ENCODE measurements around the gene KCNN3. TPM values are rescaled to one million over a fixed set of nuclear protein-coding genes. Genes with fewer than 3 reads are reported as not detected.

Gene KCNN3
- total and polyA plus RNA-seq, 4 donors = 0.47 to 4.9 (median 1.9) TPM

GRCh38 chr1:154749078-154749760 lies 120.9 kb downstream of the KCNN3 start:
- H3K4me1 ChIP-seq (ENCODE audit: control insufficient read depth in 5 of 5, insufficient read depth in 5 of 5, low read length in 5 of 5) = peaks cover 0 to 17% (median 2%) of the 10 kb centered on the region in 5 donors
- no peaks in the 10 kb centered on the region for H3K36me3 ChIP-seq (ENCODE audit: control insufficient read depth in 4 of 4, insufficient read depth in 4 of 4, low read length in 4 of 4)
- H3K9me3 ChIP-seq (ENCODE audit: control insufficient read depth in 4 of 4, insufficient read depth in 3 of 4, low read length in 3 of 4) = no peaks in the 10 kb centered on the region
- no peak overlapping the region for H3K27ac ChIP-seq (ENCODE audit: low read depth in 1 of 2, low read length in 1 of 2)
- 72 to 78% methylated on average over 8 of the region's 8 CpGs for WGBS, 2 donors
- H3K4me3 ChIP-seq = no peak overlapping the region
- H3K27me3 ChIP-seq (ENCODE audit: control insufficient read depth in 3 of 3, insufficient read depth in 3 of 3, low read length in 2 of 3) = peaks cover 0 to 8% (median 0%) of the 10 kb centered on the region in 3 donors
- DNase-seq (no peak), ATAC-seq (ENCODE audit: insufficient read depth, low FRiP score) (no peak)
- TF ChIP-seq CTCF (IDR thresholded peaks at IDR 0.05; ENCODE audit: control extremely low read depth, extremely low read depth) = no peak
- no peak overlapping the region for H3K9ac ChIP-seq (ENCODE audit: insufficient read depth in 1 of 2, low read length in 2 of 2)

GRCh38 chr1:154748405-154748775 lies 121.7 kb downstream of the KCNN3 start:
- Histone ChIP-seq H3K4me3 (no peak overlapping the region), H3K9me3 (ENCODE audit: control insufficient read depth in 4 of 4, insufficient read depth in 3 of 4, low read length in 3 of 4) (no peaks in the 10 kb centered on the region), H3K4me1 (ENCODE audit: control insufficient read depth in 5 of 5, insufficient read depth in 5 of 5, low read length in 5 of 5) (peaks cover 0 to 17% (median 2%) of the 10 kb centered on the region in 5 donors), H3K27ac (ENCODE audit: low read depth in 1 of 2, low read length in 1 of 2) (no peak overlapping the region), H3K36me3 (ENCODE audit: control insufficient read depth in 4 of 4, insufficient read depth in 4 of 4, low read length in 4 of 4) (no peaks in the 10 kb centered on the region), H3K9ac (ENCODE audit: insufficient read depth in 1 of 2, low read length in 2 of 2) (no peak overlapping the region), H3K27me3 (ENCODE audit: control insufficient read depth in 3 of 3, insufficient read depth in 3 of 3, low read length in 2 of 3) (peaks cover 0 to 8% (median 0%) of the 10 kb centered on the region in 3 donors)
- WGBS, 2 donors = 37 to 62% methylated on average over 2 of the region's 2 CpGs
- TF ChIP-seq CTCF (IDR thresholded peaks at IDR 0.05; ENCODE audit: control extremely low read depth, extremely low read depth) = no peak
- ATAC-seq (ENCODE audit: insufficient read depth, low FRiP score) = no peak
- DNase-seq = no peak

GRCh38 chr1:154747740-154748404 lies 122.2 kb downstream of the KCNN3 start:
- Histone ChIP-seq H3K9ac (ENCODE audit: insufficient read depth in 1 of 2, low read length in 2 of 2) (no peak overlapping the region), H3K4me1 (ENCODE audit: control insufficient read depth in 5 of 5, insufficient read depth in 5 of 5, low read length in 5 of 5) (peaks cover 0 to 17% (median 2%) of the 10 kb centered on the region in 5 donors), H3K27me3 (ENCODE audit: control insufficient read depth in 3 of 3, insufficient read depth in 3 of 3, low read length in 2 of 3) (peaks cover 0 to 8% (median 0%) of the 10 kb centered on the region in 3 donors), H3K36me3 (ENCODE audit: control insufficient read depth in 4 of 4, insufficient read depth in 4 of 4, low read length in 4 of 4) (no peaks in the 10 kb centered on the region), H3K9me3 (ENCODE audit: control insufficient read depth in 4 of 4, insufficient read depth in 3 of 4, low read length in 3 of 4) (no peaks in the 10 kb centered on the region), H3K27ac (ENCODE audit: low read depth in 1 of 2, low read length in 1 of 2) (no peak overlapping the region), H3K4me3 (no peak overlapping the region)
- ATAC-seq (ENCODE audit: insufficient read depth, low FRiP score) (no peak), DNase-seq (peak; percentile 56 to 66 (median 57))
- 18 to 39% methylated on average over 20 of the region's 20 CpGs for WGBS, 2 donors
- no peak for TF ChIP-seq CTCF (IDR thresholded peaks at IDR 0.05; ENCODE audit: control extremely low read depth, extremely low read depth)

Data from lung (tissue), 12 donors.